AG04449 (cell line): ENCODE measurements around the gene TLX2.
A peak's percentile ranks its signal among the peaks of the same experiment; 100 is the strongest.

Experiments used
- CTCF ChIA-PET: fragments of 350-600 bp; formaldehyde crosslinking; extraction: SDS; loops from one replicate; lab custom pipeline; 2021; ENCODE audit warnings: antibody characterized with exemption; lab: Yijun Ruan, JAX
- POLR2A ChIA-PET: fragments of 400-600, 350-600 bp; formaldehyde crosslinking; extraction: SDS; loops from one replicate; lab custom pipeline; 2020; ENCODE audit warnings: antibody characterized with exemption, inconsistent platforms; lab: Yijun Ruan, JAX
- DNase-seq: peaks from one replicate; pipeline ENCODE4 v3.0.0-alpha.2; 2010; ENCODE audit warnings: low read depth, low spot score
- H3K4me3 ChIP-seq: 2 replicates; pipeline ENCODE4 v1.5.1; 2011; ENCODE audit warnings: low read depth, mild to moderate bottlenecking, control low read depth, low read length
- TF ChIP-seq, protein P1 (sequence below): IDR thresholded peaks from one replicate; pipeline ENCODE4 v1.5.1; 2011; ENCODE audit warnings: mild to moderate bottlenecking, moderate library complexity, low read length, control low read depth, inconsistent platforms; ENCODE audit not compliant: insufficient read depth; ENCODE audit errors: missing control alignments

Gene TLX2

DNA sequence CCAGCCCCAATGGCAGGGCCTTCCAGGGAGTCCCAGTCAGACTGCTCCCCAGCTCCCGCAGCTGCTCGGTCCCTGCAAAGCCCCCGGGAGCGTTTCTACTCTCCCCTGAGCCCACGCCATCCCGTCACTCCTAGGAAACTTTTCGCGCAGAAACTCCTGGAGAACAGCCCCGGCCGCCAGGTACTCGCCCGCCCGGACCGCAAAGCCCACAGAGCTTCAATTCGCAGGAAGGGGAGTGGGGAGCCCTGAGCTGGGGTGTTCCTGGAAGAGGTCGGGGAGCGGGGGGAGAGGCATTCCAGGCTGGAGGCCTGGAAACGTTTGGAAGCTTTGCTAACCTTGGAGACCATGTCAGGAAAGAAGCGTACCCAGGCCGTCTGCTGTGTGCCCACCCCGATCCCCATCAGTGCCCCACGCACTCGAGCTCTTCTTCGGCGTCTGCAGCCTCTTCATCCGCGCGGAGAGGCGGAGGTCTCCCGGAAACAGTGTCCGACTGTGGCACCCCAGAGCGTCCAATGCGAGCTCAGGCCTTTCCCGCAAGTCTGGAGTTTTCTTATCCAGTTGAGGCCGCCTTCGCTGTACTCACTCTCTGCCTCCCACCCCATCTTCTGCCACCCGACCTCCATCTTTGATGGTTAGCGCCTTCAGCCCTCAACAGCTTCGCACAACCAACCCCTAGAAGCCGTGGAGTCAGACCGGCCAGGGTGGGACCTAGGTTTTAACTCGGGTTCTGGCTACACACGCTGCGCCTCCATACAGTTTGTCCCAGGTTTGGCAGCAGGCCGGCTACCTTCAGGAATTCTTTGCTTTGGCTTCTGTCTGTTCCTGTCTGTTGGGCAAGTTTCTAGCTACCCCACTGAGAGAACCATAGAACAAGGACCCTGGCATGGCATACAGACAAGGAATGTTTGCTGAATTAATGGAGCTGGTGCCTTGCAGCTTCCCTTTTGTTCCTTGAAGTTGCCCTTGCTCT is 10.5 kb upstream of the TLX2 start:
- CTCF ChIA-PET, result interaction anchor here (0.6 to 13.6 kb wide), 6 partner anchors 9 to 140 kb away, joined by 3 to 202 read pairs (median 8); partner anchors contain the start of genes CCDC142 and TTC31
- TF ChIP-seq, protein P1, sequence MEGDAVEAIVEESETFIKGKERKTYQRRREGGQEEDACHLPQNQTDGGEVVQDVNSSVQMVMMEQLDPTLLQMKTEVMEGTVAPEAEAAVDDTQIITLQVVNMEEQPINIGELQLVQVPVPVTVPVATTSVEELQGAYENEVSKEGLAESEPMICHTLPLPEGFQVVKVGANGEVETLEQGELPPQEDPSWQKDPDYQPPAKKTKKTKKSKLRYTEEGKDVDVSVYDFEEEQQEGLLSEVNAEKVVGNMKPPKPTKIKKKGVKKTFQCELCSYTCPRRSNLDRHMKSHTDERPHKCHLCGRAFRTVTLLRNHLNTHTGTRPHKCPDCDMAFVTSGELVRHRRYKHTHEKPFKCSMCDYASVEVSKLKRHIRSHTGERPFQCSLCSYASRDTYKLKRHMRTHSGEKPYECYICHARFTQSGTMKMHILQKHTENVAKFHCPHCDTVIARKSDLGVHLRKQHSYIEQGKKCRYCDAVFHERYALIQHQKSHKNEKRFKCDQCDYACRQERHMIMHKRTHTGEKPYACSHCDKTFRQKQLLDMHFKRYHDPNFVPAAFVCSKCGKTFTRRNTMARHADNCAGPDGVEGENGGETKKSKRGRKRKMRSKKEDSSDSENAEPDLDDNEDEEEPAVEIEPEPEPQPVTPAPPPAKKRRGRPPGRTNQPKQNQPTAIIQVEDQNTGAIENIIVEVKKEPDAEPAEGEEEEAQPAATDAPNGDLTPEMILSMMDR, result no peak
- peak overlapping the region; percentile 64 for H3K4me3 ChIP-seq
- POLR2A ChIA-PET, result interaction anchor here (0.6 to 1.5 kb wide), 7 partner anchors 21 to 86 kb away, joined by 3 to 11 read pairs (median 3); partner anchors contain the start of genes AUP1, CCDC142, DQX1 and HTRA2
- DNase-seq, result no peak

DNA sequence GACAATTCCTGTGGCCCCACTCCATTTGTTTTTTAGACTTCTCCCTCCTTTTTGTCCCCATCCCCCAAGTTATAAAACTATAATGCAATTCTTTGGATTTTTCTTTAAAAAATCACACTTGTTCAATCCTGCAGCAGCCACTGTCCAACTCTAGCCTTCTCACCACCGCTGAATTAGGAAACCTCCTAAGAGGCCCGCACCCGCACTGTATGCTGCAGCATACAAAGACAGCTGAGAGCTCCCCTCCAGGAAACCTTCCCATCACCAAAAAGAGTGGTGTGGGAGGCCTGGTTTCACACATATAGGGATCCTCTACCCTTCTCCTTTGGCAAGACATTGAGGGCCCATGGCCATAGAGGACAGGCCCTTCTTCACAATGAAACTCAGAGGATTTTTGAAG is 9.7 kb upstream of the TLX2 start:
- no peak for DNase-seq
- H3K4me3 ChIP-seq, result no peak overlapping the region
- TF ChIP-seq, protein P1, result no peak
- ChIA-PET CTCF (interaction anchor here (0.6 to 13.6 kb wide), 5 partner anchors 22 to 139 kb away, joined by 3 to 202 read pairs (median 14); partner anchors contain the start of genes CCDC142 and TTC31), POLR2A (interaction anchor here (1.5 kb wide), 1 partner anchor 27 kb away, joined by 11 read pairs; no protein-coding TSS in a partner anchor)

DNA sequence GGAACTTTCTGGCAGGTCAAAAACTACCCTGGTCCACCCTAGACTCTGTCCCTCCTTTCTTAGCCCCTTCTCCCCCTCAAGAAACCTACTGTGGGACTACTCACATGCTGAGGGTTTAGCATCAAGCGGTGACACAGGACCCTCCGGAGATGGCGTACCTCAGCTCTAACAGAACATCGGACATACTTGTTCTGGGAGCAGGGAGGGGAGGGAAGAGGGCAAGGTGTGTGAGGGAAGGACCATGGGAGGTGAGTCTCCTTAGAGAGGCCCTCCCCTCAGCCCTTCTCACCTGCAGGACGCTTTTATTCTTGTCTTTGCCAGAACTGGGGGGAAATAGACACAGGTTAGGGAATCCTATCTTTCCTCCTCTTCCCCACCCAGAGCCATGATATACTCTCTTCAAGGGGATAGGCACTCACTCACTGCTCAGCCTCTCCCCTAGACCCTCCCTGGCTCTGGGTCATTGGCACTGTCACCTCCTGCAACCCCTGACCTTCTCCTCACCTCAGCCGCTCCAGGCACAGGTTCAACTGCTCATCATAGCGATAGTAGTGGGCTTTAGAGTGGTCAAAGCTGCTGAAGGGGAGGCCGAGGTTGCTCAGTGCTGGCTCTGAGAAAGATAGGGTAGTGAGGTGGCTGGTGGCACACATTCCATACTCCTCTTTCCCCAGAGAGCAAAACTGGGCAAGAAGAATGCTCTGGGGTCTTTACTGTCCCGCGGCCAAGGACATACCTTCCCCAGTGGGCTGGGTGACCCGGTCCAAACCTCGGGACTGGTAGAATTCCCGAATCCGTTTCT is 8.6 kb upstream of the TLX2 start:
- DNase-seq, result no peak
- ChIA-PET POLR2A (interaction anchor here (0.7 kb wide), 1 partner anchor 681 kb away, joined by 3 read pairs; no protein-coding TSS in a partner anchor), CTCF (interaction anchor here (0.5 to 13.6 kb wide), 7 partner anchors 22 to 276 kb away, joined by 3 to 202 read pairs (median 7); partner anchors contain the start of genes AUP1, CCDC142, HTRA2 and TTC31)
- H3K4me3 ChIP-seq, result peak overlapping the region; percentile 24; the same call in 1 of the 2 replicates
- TF ChIP-seq, protein P1, result no peak

DNA sequence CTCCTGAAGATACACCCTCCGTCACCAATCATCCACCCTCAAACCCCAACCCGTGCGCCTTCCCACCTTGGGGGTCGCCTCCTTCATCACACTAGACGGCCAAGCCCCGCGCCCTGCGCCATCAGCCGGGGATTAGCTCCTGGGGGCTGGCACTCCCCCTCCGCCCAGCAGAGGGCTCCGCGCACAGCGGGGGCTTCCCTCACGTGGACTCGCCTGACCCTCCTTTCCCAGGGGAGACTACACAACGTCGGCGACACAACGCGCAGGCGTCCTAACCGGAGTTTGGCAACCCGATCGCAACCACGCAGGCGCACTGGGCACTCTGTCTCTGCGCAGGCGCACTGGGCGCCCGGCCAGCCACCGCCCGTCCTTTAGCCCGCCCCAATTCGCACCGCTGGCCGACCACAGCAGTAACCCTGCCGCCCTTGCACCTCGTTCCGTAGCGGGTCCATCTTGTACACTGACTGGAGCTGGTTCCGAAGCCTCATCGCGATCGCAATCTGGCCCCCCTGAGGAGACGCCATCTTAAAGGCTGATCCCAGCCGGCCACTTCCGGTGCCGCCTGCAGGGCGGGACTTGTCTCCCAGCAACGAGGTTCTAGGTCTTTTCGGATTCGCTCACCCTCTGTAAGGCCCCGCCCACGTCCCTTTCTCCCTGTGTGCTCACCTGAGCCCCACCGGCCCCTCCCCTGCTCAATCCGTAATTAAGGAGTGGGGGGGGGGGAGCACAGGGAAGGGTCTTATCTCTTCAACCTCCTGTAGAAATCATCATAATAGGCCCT is 6.9 kb upstream of the TLX2 start, which contains the start of gene PCGF1:
PCGF1 (minus strand) TSS at position 551 of the 781 bp plus-strand sequence; CDS start at position 524, 27 bp downstream.
- TF ChIP-seq, protein P1, result peak; percentile 70
- POLR2A ChIA-PET, result interaction anchor here (0.9 to 1.5 kb wide), 3 partner anchors 9 to 77 kb away, joined by 3 to 4 read pairs (median 3); no protein-coding TSS in a partner anchor
- peak; percentile 87 for DNase-seq
- peak within 1 kb of the TSS; percentile 100 for H3K4me3 ChIP-seq
- CTCF ChIA-PET, result interaction anchor here (0.7 to 13.6 kb wide), 11 partner anchors 10 to 80 kb away, joined by 3 to 202 read pairs (median 4); partner anchors contain the start of genes AUP1, CCDC142, HTRA2 and TTC31

DNA sequence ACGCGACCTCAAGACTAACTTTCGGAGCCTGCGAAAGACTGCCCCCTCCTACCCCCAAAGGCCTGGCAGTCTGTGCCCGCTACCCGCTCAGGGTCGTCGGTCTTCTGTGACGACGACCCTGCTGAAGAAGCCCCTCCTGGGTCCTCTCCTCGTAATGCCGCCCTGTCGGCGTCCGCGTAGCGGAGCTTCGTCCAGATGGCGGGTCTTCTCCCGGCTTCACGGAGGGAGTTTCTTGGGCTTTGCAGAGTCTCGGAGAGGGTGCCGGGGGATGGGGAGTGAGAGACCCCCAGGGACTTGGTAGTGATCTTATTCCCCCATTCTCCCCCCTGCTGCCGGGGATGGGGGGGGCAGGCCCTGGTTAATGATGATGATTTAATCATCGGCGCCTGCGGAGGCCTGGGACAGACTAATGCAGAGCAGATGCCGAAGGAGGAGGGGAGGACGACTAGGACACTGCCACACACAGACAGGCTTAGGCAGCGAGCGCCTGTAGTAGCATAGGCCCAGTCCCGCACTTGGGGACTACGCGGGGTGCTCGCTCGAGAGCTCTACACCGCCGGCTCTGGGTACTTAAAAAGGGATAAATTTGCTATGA is 6.2 kb upstream of the TLX2 start:
- DNase-seq, result no peak
- CTCF ChIA-PET, result interaction anchor here (0.7 to 13.6 kb wide), 9 partner anchors 10 to 79 kb away, joined by 3 to 202 read pairs (median 7); partner anchors contain the start of genes AUP1, CCDC142, HTRA2 and TTC31
- POLR2A ChIA-PET, result interaction anchor here (0.9 to 1.0 kb wide), 2 partner anchors 8 to 76 kb away, joined by 3 to 4 read pairs; no protein-coding TSS in a partner anchor
- TF ChIP-seq, protein P1, result no peak
- H3K4me3 ChIP-seq, result peak overlapping the region; percentile 100
